Muscle layer of colon (tissue), 2 donors: ENCODE results near the gene BNC2.

Experiments
- H3K27ac ChIP-seq: one replicate; pipeline ENCODE4 v1.7.0; 2013; ENCODE audit warnings: low read depth, mild to moderate bottlenecking, low read length, moderate library complexity
- H3K27me3 ChIP-seq, 2 donors: one replicate each; pipeline ENCODE4 v1.7.0; 2013; ENCODE audit warnings: low read length in 2 of 2, mild to moderate bottlenecking in 2 of 2; ENCODE audit not compliant: insufficient read depth in 2 of 2, control insufficient read depth in 1 of 2
- H3K36me3 ChIP-seq: one replicate; pipeline ENCODE4 v1.7.0; 2013; ENCODE audit warnings: mild to moderate bottlenecking, low read length; ENCODE audit not compliant: insufficient read depth
- H3K4me1 ChIP-seq: one replicate; pipeline ENCODE4 v1.7.0; 2013; ENCODE audit warnings: mild to moderate bottlenecking, low read length; ENCODE audit not compliant: insufficient read depth
- H3K4me3 ChIP-seq, 2 donors: one replicate each; pipeline ENCODE4 v1.7.0; 2013; ENCODE audit warnings: low read length in 2 of 2, low read depth in 1 of 2, mild to moderate bottlenecking in 1 of 2, moderate library complexity in 1 of 2
- H3K9ac ChIP-seq: one replicate; pipeline ENCODE4 v1.7.0; 2013; ENCODE audit warnings: low read length
- H3K9me3 ChIP-seq: one replicate; pipeline ENCODE4 v1.7.0; 2013; ENCODE audit warnings: mild to moderate bottlenecking, low read length
- donor health status: abdominal sarcoma.
- donor health status: Adenocarcinoma of cecum.

BNC2 gene

GRCh38 chr9:16825971-16826625 lies 44.4 kb downstream of the BNC2 start:
- Histone ChIP-seq H3K4me3 (no peak overlapping the region), H3K9ac (peak overlapping the region; percentile 11), H3K27me3 (no peaks in the 10 kb centered on the region), H3K9me3 (no peaks in the 10 kb centered on the region), H3K4me1 (peaks cover 45% of the 10 kb centered on the region), H3K27ac (no peak overlapping the region), H3K36me3 (no peaks in the 10 kb centered on the region)

DNA sequence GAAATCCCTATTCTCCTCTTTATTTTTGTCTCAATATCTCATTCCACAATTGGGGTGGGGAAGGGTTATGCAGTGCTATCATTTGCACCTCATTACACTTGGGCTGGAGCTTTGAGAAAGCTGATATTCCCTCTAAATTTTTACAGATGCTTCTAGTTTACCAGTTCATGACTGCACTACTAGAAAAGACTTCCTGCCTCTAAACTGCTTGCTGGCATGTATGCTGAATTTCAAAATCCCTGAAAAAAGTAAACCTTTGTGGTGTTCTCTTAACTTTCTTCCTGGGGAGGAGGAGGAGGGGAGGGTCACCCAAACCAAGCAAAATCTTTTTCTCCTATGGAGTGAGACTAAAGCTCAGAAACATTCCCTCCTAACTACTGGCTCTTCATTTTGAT lies 45.1 kb downstream of the BNC2 start:
- Histone ChIP-seq H3K27me3 (no peaks in the 10 kb centered on the region), H3K36me3 (no peaks in the 10 kb centered on the region), H3K4me3 (no peak overlapping the region), H3K9ac (no peak overlapping the region), H3K27ac (no peak overlapping the region), H3K9me3 (no peaks in the 10 kb centered on the region), H3K4me1 (peaks cover 45% of the 10 kb centered on the region)

GRCh38 chr9:16824545-16825330 lies 45.7 kb downstream of the BNC2 start:
- peak overlapping the region in 1 of 2 donors; percentile 17 for H3K4me3 ChIP-seq
- H3K36me3 ChIP-seq = no peaks in the 10 kb centered on the region
- H3K27me3 ChIP-seq = no peaks in the 10 kb centered on the region
- peaks cover 45% of the 10 kb centered on the region for H3K4me1 ChIP-seq
- H3K27ac ChIP-seq = peak overlapping the region; percentile 16
- H3K9me3 ChIP-seq = no peaks in the 10 kb centered on the region
- peak overlapping the region; percentile 34 for H3K9ac ChIP-seq

DNA sequence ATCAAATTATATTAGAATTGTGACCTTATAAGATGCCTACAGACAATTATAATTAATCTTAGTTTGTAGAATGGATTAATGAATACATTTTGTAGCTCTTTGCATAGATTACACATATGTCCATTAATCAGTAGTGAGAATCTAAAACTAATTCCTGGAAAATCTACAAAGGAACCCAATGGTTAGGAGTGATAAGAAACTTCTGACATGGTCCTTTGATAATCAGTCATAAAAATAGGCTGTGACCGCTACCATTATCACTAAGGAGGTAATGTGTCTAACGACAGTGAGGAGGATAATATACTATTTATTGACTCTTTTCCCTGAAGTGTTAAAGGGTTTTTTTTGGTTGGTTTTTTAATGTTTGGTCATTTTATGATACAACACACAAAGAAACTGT lies 46.6 kb downstream of the BNC2 start:
- no peaks in the 10 kb centered on the region for H3K36me3 ChIP-seq
- H3K9me3 ChIP-seq = no peaks in the 10 kb centered on the region
- H3K27me3 ChIP-seq = no peaks in the 10 kb centered on the region
- peaks cover 45% of the 10 kb centered on the region for H3K4me1 ChIP-seq
- H3K9ac ChIP-seq = no peak overlapping the region
- no peak overlapping the region for H3K27ac ChIP-seq
- no peak overlapping the region for H3K4me3 ChIP-seq

DNA sequence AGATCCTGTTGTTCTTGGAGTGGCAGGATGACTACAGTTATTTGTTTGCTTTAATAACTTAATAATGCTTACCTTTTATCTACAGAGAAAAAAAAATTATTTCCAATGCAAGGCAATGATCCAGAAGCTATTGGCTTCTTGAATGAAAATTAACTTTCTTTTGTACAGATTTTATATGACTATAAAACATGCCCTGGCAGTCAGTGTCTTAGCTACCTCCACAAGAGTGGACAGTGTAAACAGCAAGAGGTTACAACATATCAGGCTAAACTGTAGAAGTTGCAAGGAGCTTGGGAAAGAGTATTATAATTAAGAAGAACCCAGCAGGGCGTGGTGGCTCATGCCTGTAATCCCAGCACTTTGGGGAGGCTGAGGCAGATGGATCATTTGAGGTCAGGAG lies 49.1 kb downstream of the BNC2 start:
- H3K36me3 ChIP-seq = no peaks in the 10 kb centered on the region
- H3K4me3 ChIP-seq = no peak overlapping the region
- H3K27ac ChIP-seq = no peak overlapping the region
- peaks cover 38% of the 10 kb centered on the region for H3K4me1 ChIP-seq
- no peaks in the 10 kb centered on the region for H3K27me3 ChIP-seq
- H3K9ac ChIP-seq = no peak overlapping the region
- no peaks in the 10 kb centered on the region for H3K9me3 ChIP-seq

DNA sequence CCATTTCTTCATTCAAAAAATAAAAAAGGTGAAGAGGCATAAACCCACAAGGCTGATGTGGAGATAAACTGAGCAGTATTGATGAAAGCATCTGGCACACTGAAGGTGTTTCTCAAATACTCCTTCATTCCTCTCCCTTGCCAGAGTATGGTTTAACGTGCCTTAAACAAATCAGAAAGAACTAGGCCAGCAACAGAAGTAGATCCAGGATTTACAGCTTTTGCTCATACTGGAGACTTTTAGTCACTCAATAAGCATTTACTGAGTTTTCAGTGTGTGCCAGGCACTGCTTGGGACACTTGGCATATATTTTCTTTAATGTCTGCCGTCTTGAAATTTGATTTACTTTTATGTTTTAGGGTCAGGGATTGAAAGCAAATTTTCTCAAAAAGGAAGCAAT lies 53.0 kb downstream of the BNC2 start:
- H3K27me3 ChIP-seq = no peaks in the 10 kb centered on the region
- H3K9me3 ChIP-seq = no peaks in the 10 kb centered on the region
- H3K4me3 ChIP-seq = no peak overlapping the region

GRCh38 chr9:16817002-16817401 lies 53.5 kb downstream of the BNC2 start:
- no peak overlapping the region for H3K27ac ChIP-seq
- H3K9me3 ChIP-seq = no peaks in the 10 kb centered on the region
- H3K4me1 ChIP-seq = peaks cover 38% of the 10 kb centered on the region
- H3K4me3 ChIP-seq = no peak overlapping the region
- H3K9ac ChIP-seq = no peak overlapping the region
- no peaks in the 10 kb centered on the region for H3K36me3 ChIP-seq
- H3K27me3 ChIP-seq = no peaks in the 10 kb centered on the region

More for the DNA sequence above, 53.0 kb downstream of the BNC2 start:
- Histone ChIP-seq H3K4me1 (peaks cover 38% of the 10 kb centered on the region), H3K27ac (no peak overlapping the region), H3K36me3 (no peaks in the 10 kb centered on the region), H3K9ac (no peak overlapping the region)

DNA sequence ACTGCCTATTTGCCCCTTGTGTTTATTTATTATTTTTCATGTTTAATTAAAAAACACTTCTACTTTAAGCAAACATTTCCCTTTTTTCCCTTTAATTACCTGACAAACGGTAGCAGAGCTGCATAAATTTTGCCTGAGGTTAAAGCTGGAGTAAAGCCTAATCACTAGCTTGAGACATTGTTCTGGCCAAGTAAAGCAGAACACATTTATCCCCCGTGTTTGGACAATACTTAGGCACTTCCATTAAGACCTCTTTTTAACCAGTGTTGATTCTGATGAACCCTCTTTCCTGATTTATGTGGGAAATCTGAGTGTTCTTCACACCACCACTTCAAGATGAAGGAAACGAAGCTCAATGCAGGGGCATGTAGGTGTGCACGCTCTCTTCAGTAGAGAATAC lies 54.5 kb downstream of the BNC2 start:
- H3K36me3 ChIP-seq = no peaks in the 10 kb centered on the region
- H3K27me3 ChIP-seq = no peaks in the 10 kb centered on the region
- no peak overlapping the region for H3K9ac ChIP-seq
- H3K9me3 ChIP-seq = no peaks in the 10 kb centered on the region
- no peak overlapping the region for H3K27ac ChIP-seq
- H3K4me3 ChIP-seq = no peak overlapping the region
- H3K4me1 ChIP-seq = peaks cover 44% of the 10 kb centered on the region

- no peaks in the 10 kb centered on the region for H3K9me3 ChIP-seq
- H3K9ac ChIP-seq = no peak overlapping the region
- H3K4me1 ChIP-seq = peaks cover 44% of the 10 kb centered on the region
- H3K27me3 ChIP-seq = no peaks in the 10 kb centered on the region
- H3K4me3 ChIP-seq = no peak overlapping the region
- no peak overlapping the region for H3K27ac ChIP-seq
- no peaks in the 10 kb centered on the region for H3K36me3 ChIP-seq
Measured at GRCh38 chr9:16815079-16815478, 55.4 kb downstream of the BNC2 start.

DNA sequence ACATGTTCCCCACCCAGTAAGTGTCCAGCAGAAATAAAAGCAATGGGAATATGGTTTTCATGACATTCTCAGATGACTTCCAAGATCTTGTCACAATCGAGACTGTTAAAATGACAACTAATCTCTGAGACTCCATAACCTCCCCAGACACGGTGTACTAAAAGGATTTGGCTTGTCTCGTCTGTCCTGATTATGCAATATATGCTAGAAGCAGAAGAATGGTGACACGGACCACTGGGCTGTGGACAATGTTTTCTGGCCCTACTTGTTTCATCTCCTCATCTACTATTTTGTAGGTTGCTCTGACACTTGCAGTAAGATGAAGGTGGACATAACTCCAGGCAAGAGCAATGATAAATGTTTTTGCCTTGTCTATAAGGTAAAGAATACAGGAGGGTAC lies 56.6 kb downstream of the BNC2 start:
- H3K4me1 ChIP-seq = peaks cover 44% of the 10 kb centered on the region
- no peak overlapping the region for H3K4me3 ChIP-seq
- no peaks in the 10 kb centered on the region for H3K36me3 ChIP-seq
- H3K9ac ChIP-seq = no peak overlapping the region
- no peaks in the 10 kb centered on the region for H3K9me3 ChIP-seq
- no peak overlapping the region for H3K27ac ChIP-seq
- H3K27me3 ChIP-seq = no peaks in the 10 kb centered on the region

- Histone ChIP-seq H3K36me3 (no peaks in the 10 kb centered on the region), H3K9me3 (no peaks in the 10 kb centered on the region), H3K4me3 (no peak overlapping the region), H3K9ac (no peak overlapping the region), H3K27me3 (no peaks in the 10 kb centered on the region), H3K27ac (no peak overlapping the region), H3K4me1 (peaks cover 42% of the 10 kb centered on the region)
Measured at GRCh38 chr9:16811987-16812685, 58.3 kb downstream of the BNC2 start.
